EH (cell line): Measurements from ENCODE around the gene ZRANB3.
"Not testable (repeated sequence)": the region's sequence is repeated elsewhere in the genome, so short reads cannot be mapped to it uniquely, and the experiment has no call there.

Experiments used
- DNase-seq: peaks from one replicate; pipeline ENCODE4 v3.0.0-alpha.2; 2015; ENCODE audit warnings: low read depth

Gene ZRANB3

DNA sequence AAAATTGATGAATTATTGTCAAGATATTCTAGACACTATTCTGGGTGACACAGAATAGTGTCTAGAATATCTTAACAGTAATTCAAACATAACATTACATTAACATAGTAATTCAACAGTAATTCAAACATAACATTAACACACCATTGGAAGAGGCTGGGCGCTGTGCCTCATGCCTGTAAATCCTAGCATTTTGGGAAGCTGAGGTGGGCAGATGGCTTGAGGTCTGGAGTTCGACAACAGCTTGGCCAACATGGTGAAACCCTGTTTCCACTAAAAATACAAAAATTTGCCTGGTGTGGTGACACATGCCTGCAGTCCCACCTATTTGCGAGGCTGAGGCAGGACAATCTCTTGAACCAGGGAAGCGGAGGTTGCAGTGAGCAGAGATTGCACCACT is 195.8 kb downstream of the ZRANB3 start:
- DNase-seq = no peak

DNA sequence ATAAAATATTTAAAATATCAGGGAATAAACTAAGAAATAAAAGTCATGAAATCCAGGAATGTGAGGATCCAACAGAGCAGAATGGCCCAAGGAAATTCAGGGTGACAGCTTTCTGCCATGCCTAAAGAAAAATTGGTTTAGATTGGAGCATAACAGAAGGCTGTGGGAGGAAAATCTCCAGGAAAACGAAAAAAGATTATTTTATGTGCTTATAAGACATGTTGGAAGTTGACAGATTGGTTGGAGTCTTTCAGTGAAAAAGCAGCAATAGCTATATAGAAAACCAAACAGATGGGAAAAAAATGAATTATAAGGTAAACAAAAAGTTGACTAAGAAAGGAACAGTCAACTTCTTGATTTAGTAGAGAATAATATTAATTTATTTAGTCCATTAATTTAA is 203.9 kb downstream of the ZRANB3 start:
- no peak for DNase-seq

DNA sequence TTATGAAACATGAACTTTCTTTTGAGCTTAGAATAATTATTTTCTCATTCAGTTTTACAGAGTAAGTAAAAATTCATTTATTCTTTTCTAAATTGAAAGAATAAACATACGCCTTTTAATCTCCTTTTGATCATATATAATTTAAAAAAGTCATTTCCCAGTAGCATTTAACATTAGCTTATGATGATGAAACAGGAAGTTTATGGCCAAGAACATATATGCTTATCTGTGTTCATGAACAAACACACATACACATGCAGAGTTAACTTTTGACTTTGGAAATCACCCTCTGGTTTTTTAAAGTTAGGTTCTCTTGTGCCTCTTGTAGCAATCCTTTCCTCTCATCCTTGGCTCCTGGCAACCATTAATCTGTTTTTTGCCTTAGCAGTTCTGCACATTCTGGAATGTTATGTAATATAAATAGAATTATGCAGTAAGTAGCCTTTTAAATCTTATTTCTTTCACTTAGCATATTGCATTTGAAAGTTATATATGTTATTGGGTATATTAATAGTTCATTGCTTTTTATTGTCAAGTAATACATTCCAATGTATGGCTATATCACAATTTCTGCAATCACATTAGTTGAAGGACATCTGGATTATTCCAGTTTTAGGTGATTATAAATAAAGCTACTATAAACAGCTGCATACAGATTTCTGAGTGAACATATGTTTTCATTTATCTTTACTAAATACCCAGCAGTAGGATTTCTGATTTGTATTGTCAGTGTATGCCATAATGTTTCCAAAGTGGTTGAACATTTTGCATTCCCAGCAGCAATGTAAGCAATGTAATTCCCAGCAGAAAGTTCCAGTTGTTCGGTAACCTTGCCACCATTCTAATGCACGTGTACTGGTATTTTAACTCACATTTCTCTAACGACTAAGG is 210.3 kb downstream of the ZRANB3 start:
- no peak for DNase-seq

GRCh38 chr2:135318808-135319207 is 212.2 kb downstream of the ZRANB3 start:
- no peak for DNase-seq

- no peak for DNase-seq
Observed at GRCh38 chr2:135317375-135317774, 213.6 kb downstream of the ZRANB3 start.

DNA sequence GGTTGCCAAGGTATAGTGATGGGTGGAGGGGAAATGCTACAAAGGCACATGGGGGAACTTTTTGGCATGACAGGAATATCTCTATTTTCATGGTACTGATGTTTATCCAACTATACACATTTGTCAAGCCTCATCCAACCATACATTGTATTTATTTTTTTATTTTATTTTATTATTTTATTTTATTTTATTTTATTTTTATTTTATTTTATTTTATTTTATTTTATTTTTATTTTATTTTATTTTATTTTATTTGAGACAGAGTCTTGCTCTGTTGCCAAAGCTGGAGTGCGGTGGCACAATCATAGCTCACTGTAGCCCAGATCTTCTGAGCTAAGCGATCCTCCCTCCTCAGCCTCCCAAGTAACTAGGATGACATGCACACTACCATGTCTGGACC is 219.1 kb downstream of the ZRANB3 start:
- DNase-seq = no peak

- DNase-seq = no peak
Observed at GRCh38 chr2:135311268-135311667, 219.8 kb downstream of the ZRANB3 start.

- DNase-seq = no peak
Observed at GRCh38 chr2:135304694-135305093, 226.3 kb downstream of the ZRANB3 start.

DNA sequence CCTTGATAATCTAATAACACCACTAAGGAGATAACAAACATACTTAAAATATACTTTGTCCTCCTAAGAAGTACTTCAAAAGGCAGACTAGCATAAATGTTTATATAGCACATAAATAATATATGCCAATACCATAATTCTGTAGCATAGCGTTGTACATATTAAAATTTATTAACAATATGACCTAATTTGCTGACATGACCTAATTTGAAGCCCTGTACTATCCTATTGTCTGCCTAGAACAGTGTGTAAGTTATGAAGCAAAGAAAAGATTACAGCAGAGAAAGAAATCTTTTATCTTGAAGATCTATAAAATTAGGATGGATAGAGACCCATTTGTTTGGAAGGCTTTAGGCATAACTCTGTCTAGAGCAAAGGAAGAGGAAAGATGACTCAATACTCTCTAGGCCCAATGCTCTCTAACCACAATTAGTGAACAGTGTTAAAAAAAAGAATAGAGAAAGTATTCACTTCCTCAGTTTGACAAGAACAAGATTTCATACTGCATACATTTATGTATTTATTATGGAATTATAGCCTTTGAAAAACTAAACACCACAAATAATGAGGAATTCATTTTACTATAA is 231.3 kb downstream of the ZRANB3 start:
- DNase-seq = peak; percentile 56

DNA sequence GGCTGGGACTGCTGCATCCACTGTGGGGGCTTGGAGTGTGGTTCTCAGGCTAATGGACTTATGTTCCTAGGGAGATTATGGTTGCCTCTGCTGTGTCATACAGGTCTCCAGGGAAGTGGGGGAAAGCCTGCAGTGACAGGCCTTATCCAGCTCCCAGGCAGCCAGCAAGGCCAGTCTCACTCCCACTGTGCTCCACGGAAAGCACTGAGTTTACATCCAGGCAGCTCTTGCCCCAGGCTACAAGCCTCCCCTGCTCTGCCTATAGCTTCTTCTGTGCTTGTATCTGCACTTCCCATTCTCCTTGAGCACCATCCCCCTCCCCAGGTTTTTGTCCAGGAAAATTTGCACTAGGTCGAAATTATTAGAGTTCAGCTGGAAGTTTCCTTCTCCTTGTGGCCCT is 231.9 kb downstream of the ZRANB3 start:
- DNase-seq = peak; percentile 1

- not testable (repeated sequence) for DNase-seq
Observed at GRCh38 chr2:135287121-135287520, 243.9 kb downstream of the ZRANB3 start.

GRCh38 chr2:135285391-135285790 is 245.6 kb downstream of the ZRANB3 start:
- DNase-seq = no peak

- DNase-seq = no peak
Observed at GRCh38 chr2:135281379-135281778, 249.6 kb downstream of the ZRANB3 start.

GRCh38 chr2:135279209-135279608 is 251.8 kb downstream of the ZRANB3 start:
- DNase-seq = no peak

DNA sequence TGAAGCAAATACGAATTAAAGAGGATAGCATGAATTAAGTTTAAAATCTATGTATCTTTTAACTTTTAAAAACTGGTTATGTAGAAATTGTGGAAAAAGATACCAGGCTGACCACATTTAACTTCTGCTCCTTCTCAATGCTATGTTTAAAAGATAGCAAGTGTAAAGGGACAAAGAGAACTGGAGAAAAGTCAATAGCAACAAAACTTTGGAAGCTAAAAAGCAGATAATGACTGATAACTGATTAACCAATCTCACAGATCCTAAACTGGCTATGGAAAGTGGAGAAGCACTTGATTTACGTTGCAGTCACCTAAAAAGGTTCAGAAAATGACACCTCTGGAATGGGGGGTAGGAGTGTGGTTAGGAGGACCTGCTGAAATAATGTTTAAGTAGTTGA is 254.5 kb downstream of the ZRANB3 start:
- no peak for DNase-seq

- no peak for DNase-seq
Observed at GRCh38 chr2:135271006-135271405, 260.0 kb downstream of the ZRANB3 start.

GRCh38 chr2:135265960-135266490 is 265.0 kb downstream of the ZRANB3 start:
- no peak for DNase-seq

- no peak for DNase-seq
Observed at GRCh38 chr2:135259123-135259522, 271.9 kb downstream of the ZRANB3 start.

- peak; percentile 17 for DNase-seq
Observed at GRCh38 chr2:135258193-135258592, 272.8 kb downstream of the ZRANB3 start.

DNA sequence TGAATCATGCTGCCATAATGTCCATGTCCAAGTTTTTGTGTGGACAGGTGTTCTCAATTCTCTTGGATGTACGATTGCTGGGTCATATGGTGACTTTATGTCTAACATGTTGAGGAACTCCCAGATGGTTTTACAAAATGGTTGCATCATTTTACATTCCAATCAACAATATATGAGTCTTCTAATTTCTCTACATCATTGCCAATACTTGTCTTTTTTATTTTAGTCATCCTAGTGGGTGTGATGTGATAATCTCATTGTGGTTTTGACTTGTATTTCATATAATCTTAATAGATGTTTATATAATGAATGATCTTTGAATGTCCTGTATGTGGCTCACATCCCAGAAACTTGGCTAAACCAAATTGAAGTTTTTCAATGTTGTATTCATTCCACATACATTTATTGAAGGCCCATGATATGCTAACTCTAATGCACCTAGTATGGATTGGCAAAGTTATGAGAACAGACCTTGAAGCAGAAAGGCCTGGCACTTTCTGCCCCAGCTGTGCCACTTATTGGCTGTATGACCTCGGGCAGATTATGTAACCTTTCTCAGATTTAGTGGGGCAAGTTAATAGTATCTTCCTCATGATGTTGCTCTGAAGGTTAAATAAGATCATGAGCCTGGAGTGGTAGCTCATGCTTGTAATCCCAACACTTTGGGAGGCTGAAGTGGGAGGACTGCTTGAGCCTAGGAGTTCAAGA is 273.5 kb downstream of the ZRANB3 start:
- DNase-seq = peak; percentile 29

- DNase-seq = peak; percentile 41
Observed at GRCh38 chr2:135256531-135257260, 274.3 kb downstream of the ZRANB3 start.

- no peak for DNase-seq
Observed at GRCh38 chr2:135255208-135255607, 275.8 kb downstream of the ZRANB3 start.
